IMR-90 (cell line): Measurements from ENCODE around the gene C6orf141.

Experiments used
- CEBPB ChIP-seq: IDR thresholded peaks from 2 replicates; pipeline ENCODE4 v1.6.1; 2012; ENCODE audit warnings: low read depth, low read length, improper control_type of control experiment
- CTCF ChIP-seq: conservative IDR thresholded peaks from 2 replicates; pipeline ENCODE4 v1.5.1; 2012; ENCODE audit warnings: mild to moderate bottlenecking, low read depth, low read length, improper control_type of control experiment
- FOS ChIP-seq: fragments of 150-350 bp; IDR thresholded peaks from 2 replicates; pipeline ENCODE4 v1.6.1; 2016; ENCODE audit warnings: low read depth, low read length
- POLR2A ChIP-seq: IDR thresholded peaks from 2 replicates; pipeline ENCODE4 v1.6.1; 2012; ENCODE audit warnings: mild to moderate bottlenecking, low read depth, low read length
- RCOR1 ChIP-seq: IDR thresholded peaks from 2 replicates; pipeline ENCODE4 v1.6.1; 2012; ENCODE audit warnings: mild to moderate bottlenecking, low read length, improper control_type of control experiment; ENCODE audit not compliant: insufficient replicate concordance
- SMC3 ChIP-seq: fragments of 150-350 bp; IDR thresholded peaks from 2 replicates; pipeline ENCODE4 v1.6.1; 2016; ENCODE audit warnings: low read depth, mild to moderate bottlenecking, antibody characterized with exemption, low read length, moderate library complexity
- USF2 ChIP-seq: fragments of 150-350 bp; IDR thresholded peaks from 2 replicates; pipeline ENCODE4 v1.6.1; 2017; ENCODE audit warnings: mild to moderate bottlenecking, antibody characterized with exemption, low read length, low read depth

GRCh38 chr6:49531774-49532569 is 18.5 kb upstream of the C6orf141 start:
- TF ChIP-seq CTCF (peak; percentile 99), SMC3 (peak; percentile 54), RCOR1 (no peak), CEBPB (peak; percentile 71), USF2 (no peak), POLR2A (no peak), FOS (no peak)
